Occipital lobe (tissue), 2 donors: ENCODE data around the gene TNRC6B. TPM values are rescaled to one million over a fixed set of nuclear protein-coding genes. Genes with fewer than 3 reads are reported as not detected.

Source experiments
- DNase-seq: peaks from one replicate; lab custom pipeline; 2025; lab: John Stamatoyannopoulos, UW
- total RNA-seq: library from RNA; depleted of rRNA; stranded (reverse); fragments of >200 nt; gene quantifications from one replicate; pipeline ENCODE4 v1.2.3, GENCODE V29; 2014

TNRC6B gene
- total RNA-seq, 1 donor from 2014 or later = 44.3 TPM

DNA sequence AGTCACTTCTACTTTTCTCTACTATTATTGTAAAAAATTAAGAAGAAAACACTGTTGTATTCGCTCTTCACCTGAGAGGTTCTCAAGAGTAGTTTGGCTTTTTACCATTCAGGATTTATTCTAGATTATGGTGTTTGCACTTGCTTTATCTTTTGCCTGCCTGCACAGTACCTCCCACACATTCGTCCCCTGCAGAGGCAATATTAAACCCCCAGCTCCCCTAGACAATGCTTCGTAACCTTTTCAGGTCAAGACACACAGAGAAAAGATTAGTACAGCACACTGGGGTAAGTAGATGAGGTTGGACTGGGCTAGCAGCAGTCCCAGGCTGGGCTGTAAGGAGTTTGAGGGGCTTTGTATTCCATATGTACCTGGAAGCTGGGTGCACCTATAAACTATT lies 62.4 kb downstream of the TNRC6B start:
- no peak for DNase-seq

DNA sequence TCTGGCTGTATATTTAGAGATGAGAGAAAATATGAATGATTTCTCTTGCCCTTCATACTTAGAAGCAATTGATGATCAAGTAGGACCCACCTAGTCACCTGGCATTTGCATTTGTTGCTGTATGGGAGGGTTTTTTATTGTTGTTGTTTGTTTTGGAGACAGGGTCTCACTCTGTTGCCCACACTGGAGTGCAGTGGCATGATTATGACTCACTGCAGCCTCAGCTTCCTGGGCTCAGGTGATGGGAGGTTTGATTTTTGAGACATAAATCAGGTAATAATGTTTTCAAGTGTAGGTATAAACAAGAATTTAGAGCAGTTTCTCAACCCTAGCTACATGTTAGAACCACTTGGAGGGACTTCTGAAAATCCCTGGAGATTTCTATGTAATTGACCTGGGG lies 63.0 kb downstream of the TNRC6B start:
- DNase-seq = no peak

DNA sequence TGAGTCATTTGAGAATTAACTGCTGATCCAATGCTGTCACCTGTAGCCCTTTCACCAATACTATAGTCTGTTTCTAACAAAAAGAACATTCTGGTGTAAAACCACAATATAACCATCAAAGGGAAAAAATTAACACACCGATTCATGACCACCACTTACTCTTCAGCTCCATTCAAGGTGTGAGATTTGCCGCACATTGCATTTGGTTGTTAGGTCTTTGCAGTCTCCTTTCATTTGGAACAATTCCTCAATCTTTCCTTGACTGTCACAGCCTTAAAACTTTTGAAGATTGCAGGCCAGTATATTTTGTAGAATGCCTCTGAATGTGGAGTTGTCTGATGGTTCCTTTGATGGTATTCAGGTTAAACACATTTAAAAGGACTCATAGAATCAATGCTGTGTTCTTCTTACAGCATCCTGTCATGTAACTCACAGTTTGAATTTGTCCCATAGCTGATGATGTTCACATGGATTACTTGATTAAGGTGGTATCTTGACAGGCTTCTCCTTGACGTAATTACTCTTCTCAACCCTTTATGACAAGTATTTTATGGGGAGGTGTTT lies 63.6 kb downstream of the TNRC6B start:
- no peak for DNase-seq

DNA sequence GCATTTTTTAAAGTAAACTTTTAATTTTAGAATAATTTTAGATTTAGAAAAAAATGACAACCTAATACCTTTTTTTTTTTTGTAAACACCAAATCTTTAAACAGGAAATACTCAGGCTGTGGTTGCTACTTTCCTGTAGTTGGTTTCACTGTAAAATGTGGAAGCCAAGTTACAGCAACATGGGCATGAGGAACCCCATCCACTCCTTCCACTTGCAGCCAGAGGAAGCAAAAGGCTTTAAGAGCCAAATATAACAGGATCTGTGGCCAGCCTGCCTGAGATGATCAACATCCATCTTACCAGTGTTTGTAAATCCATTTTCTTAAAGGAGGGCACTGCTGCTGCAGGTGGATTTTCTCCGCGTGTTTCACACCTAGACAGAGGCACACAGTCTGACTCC lies 66.2 kb downstream of the TNRC6B start:
- no peak for DNase-seq

DNA sequence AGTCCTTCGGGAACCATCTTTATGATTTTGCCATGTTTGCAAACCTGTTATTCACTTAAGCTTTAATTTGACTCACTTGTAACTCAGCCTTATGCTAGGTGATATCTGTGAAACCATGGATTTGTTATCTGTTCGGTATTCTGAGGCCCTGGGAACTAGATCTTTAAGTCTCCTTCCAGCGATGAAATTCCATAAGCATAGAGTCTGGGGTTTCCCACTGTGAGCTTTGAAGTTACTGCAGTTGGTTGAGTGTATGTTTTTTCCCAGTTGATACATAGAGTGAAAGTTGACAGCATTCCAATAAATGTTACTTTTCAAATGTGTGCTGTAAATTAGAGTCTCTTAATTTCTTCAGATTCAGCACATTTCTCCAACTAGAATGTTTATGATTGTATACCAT lies 66.9 kb downstream of the TNRC6B start:
- DNase-seq = no peak

DNA sequence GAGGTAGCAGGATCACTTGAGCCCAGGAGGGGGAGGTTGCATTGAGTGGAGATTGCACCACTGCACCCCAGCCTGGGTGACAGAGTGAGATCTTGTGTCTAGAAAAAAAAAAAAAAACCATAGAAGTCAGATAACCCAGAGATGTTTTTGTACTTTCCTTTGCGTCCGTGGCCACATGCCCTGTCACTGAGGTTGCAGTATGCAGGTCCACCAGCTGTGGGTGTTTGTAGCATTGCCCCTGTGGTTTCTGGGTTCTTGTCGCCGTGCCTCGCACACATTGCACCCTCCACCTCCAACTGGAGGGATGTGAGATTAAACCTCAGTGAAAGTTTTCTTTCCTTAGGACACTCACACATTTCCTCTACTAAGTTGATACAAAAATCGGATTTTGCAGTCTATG lies 70.3 kb downstream of the TNRC6B start:
- no peak for DNase-seq

DNA sequence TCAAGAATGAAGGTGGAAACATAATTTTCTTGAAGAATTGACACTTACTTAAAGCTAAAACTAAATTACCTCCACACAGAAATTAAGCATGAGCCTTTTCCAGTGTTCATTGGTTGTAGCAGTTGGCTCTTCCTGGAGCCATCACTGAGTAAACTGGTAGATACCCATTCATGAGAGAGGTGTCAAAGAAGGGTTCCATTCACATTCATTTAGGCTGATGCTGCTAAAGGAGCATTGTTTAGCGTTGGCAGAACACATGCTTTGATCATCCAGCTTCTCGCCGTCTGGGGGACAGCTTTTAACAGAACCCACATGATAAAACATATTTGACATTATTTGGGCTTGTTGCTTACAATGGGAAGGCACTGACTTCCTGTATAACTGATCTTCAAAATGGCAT lies 71.6 kb downstream of the TNRC6B start:
- no peak for DNase-seq

DNA sequence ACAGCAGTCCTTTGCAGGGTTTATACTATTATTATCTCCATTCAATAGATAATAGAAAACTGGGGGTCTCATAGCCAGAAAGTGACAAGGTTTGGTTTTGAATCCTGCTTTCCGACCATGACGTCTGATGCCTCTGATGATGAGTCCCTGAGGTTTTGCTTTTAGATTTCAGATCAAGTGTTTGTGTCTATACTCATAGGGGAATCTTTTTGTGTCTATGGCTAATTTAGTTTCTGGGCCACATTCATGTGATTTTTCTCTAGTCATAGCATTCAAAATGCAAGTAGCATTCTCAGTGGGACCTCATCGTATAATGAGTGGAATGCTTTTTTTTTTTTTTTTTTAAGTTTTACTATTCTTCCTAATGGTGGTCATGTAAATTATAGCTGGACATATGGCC lies 72.9 kb downstream of the TNRC6B start:
- DNase-seq = no peak

DNA sequence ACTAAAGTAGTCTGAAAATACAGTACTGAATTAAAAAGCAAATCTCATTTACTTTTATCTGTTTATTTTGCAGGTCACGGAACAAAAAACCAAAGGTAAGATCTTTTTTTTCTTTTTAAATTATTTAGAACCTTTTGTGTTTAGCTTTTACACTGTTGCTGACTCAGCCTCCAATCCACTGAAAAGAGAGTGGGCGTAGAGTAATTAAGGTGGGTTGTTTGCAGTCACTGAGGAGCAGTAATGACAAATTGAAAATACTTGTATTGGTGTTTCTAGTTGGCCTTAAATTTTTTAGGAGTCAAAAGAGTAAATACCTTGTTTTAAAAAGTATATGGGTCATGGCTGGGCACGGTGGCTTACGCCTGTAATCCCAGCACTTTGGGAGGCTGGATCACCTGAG lies 73.4 kb downstream of the TNRC6B start:
- no peak for DNase-seq

DNA sequence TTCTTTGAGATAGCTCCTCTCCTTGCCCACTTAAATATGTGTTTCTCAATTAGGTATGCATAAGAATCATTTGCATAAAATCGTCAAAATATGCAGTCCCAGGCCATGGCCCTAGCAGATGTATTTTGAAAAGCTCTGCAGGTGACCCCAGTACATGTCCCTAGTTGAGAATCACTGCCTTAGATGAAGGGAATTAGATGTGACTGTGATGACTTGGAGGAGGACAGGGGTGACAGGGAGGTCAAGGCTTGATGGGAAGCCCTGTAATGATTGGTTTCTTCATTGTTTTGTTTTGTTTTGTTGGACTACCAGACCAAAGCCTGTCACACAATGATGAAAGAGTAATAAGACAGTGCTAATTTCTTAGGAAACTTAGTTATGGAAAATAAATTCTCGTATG lies 74.4 kb downstream of the TNRC6B start:
- DNase-seq = no peak

DNA sequence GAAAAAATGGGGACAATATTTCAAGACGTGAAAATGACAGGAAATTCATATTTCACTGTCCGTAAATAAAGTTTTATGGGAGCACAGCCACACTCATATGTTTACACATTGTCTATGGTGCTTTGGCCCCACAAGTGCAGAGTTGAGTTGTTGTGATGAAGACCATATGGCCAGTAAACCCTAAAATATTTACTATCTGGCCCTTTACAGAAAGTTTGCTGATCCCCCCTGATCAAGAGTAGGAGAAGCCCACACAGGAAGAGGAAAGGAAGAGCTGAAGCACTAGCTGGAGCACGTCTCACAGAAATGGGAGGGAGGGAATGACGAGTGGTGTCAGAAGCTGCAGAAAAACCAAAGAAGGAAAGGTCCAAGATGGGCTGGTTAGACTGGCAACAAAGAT lies 78.8 kb downstream of the TNRC6B start:
- DNase-seq = no peak

DNA sequence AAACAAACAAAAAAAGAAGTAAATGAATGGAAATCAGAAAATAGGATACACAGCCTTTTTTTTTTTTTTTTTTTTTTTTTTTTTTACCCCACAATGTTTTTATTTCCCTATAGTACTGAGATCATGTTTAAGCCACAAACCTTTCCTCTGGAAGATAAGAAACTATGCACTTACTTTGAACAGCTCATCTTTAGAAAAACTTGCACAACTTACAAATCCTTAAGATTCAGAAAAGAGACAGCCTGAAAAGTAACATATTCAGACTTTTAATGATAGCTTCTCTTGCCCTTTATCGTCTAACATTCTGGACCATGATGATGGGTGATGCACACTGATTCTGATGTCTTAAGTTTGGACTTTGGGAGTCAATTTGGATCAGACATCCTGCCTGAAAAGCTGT lies 80.3 kb downstream of the TNRC6B start:
- no peak for DNase-seq

DNA sequence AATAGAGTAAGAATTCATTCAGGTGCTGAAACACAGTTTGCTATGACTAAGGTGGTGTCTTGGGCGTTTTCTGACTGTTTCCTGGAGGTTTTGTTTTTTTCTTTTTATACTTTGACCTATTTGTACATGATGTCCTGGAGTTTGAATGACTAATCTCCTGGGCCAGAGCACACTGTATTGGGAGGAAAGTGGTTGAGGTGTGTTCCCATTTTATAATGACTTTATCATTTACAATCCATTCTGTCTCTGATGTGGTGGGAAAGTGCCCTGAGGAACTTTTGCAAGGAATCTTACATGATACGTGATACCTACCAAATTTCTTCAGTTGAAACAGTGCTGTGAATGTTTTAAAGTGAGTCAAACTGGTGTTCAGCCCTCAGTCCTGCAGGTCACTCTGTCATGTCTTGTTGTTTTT lies 80.8 kb downstream of the TNRC6B start:
- DNase-seq = no peak

DNA sequence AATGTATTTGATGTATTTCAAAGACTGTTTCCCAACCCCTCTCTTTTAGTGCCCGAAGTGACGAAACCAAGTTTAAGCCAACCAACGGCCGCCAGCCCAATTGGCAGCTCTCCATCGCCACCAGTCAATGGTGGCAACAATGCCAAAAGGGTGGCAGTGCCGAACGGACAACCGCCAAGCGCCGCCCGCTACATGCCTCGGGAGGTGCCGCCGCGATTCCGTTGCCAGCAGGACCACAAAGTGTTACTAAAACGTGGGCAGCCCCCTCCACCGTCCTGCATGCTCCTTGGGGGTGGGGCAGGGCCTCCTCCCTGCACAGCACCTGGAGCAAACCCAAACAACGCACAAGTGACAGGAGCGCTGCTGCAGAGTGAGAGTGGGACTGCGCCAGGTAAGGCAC lies 84.1 kb downstream of the TNRC6B start:
- DNase-seq = no peak

DNA sequence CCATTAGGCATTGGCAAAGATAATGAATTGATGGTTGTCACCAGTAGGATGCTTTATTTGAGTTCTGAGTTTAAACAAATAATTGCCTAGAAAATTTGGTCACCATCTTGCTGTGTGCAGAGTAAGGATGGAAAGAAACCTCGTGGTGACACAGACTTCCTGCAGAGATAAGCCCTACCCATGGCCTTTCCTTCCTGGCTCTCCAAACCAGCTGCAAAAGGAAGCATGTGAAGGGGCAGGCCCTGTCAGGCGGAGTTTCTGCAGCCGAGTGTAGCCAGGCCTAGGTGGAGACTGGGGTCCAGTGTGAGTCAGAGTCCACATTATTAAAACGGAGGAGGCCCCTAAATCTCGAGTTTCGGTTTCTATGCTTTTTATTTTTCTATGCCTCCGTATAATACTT lies 85.5 kb downstream of the TNRC6B start:
- DNase-seq = no peak

DNA sequence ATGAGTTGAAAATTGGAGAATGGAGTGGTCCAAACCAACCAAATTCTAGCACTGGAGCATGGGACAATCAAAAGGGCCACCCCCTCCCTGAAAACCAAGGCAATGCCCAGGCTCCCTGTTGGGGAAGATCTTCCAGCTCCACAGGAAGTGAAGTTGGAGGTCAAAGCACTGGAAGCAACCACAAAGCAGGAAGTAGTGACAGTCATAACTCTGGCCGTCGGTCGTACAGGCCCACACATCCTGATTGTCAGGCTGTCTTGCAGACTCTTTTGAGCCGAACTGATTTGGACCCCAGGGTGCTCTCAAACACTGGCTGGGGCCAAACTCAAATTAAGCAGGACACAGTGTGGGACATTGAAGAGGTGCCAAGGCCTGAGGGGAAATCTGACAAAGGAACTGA lies 88.1 kb downstream of the TNRC6B start:
- DNase-seq = no peak

DNA sequence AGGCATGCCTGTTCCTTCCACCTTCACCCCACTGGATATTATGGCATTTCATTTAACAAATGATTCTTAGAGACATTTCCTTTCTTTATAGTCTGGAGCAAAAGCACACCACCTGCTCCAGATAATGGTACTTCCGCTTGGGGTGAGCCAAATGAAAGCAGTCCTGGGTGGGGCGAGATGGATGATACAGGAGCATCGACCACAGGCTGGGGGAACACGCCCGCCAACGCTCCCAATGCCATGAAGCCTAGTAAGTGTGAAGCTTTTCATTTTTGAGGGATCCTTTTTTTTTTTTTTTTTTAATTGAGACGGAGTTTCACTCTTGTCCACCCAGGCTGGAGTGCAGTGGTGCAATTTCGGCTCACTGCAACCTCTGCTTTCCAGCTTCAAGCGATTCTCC lies 92.3 kb downstream of the TNRC6B start:
- DNase-seq = no peak

DNA sequence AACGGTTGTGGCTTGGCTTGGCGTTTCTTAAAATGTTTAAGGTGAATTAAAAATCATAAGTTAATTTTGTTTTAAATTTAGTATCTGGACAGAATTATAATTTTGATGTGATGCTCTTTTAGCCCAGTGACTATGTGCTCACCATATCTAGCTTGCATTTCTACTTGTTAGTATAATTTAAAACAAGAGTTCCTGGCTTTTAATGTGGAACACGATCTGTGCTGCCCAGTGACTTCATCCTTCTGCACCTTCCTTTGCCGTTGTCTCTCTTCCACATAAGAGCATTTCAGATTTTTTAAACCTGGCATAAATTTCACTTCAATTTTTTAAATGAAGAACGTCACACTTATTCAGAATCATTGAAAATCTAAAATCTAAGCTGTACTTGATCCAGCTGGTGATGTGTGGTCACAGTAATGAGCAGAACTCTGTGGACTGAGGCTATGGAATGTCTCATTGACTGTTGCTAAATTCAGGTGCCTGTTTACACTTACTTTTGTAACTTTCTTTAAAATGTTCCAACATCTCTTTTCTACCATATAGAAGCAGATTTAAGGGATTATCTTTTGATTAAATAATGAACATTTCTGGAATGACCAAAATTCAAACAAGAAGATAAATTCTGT lies 93.1 kb downstream of the TNRC6B start:
- no peak for DNase-seq

DNA sequence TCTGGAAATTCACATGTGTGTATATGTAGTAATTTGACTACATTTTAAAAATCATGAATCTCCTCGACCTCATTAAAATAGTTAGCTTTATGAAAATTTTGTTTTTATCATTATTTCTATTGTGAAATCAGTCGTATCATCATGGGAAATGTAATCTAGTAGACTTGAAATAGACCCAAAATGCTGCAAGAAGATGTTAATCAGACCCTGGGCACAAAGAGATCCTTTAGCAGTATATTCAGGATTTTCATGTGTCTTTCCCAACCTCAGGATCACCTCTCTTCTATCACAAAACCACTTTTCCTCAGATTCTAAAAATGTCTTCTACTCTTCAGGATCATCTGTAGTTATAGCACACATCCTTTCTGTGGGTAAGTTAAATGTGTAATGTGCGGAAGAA lies 93.7 kb downstream of the TNRC6B start:
- no peak for DNase-seq

DNA sequence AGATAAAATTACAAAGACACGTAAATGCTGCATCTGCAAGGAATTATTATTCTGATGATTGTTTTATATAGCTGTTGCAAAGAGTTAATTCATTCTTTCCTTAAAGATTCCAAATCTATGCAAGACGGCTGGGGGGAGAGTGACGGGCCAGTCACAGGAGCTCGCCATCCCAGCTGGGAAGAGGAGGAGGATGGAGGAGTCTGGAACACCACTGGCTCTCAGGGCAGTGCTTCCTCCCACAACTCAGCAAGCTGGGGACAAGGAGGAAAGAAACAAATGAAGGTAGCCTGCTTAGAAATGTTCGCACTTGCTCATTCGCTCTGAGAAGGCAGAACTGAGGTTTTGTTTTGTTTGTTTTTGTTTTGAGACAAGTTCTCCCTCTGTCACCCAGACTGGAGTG lies 95.6 kb downstream of the TNRC6B start:
- no peak for DNase-seq

DNA sequence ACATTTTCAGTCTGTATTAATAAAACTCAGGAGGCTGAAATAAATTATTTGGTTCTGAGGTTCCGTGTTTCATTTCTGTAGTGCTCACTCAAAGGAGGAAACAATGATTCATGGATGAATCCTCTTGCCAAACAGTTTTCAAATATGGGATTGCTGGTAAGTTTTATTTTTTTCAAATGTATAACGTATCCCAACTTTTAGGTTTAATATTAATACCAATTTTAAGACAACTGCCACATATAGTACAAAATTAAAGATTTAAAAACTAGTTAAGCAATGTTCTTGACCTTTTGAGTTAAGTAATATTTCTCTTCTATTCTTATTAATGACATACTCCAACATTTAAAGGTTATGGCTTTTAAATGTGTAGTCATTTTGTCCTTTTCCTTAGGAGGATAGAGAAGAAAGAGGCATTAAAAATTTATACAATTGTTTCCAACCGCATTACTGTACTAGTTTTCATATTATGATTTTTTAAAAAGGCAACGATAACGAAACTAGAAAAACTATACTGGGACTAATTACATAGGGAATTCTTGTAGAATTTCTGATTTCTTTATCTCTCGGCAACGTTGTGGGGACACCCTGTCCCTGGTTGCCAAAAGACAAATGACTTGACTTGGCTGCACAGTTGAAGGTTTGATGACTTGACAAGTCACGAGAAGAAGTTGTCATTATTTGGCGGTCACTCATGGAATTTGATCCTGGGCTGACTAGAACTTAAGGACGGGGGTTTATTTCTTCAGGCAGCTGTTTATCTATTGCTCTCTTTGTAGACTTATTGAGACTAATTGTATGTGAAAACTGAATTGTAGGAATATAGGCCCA lies 99.5 kb downstream of the TNRC6B start:
- DNase-seq = no peak

DNA sequence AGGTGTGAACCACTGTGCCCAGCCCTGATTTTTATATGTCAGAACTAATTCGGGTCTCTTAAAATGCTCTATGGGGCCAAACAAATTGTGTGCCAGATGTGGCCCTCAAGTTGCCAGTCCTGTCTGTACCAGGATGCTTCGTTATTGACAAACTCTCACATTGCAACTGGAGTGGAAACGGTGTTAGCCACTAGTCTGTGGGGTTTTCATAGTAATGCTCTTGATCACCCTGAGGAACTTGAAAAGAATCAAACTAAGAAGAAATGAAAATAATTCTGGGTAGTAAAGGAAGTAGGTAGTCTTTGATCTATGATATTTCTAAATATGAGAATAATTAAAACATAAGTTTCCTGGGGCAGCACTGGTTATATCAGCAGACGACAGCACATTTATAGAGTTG lies 101.3 kb downstream of the TNRC6B start:
- DNase-seq = no peak

DNA sequence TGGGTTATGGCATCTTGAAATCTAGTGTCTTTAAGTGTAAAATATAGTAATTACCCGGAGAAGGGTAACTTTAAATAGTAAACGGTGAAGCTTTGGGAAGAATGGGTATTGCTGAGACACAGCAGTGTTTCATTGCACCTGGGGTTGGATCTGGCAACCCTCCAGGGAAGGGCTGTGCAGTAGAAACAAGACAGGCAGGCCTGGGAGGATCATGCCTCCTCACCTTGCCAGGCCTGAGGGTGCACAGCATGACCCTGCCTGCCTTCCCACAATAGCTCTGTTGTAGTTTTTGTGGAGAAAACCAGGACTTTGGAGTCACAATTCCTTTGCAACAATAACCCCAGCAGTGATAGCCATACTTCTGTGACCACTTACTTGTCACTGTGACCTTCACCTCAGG lies 104.0 kb downstream of the TNRC6B start:
- no peak for DNase-seq
